Measurements from ENCODE around the gene B3GNT9.

DNA sequence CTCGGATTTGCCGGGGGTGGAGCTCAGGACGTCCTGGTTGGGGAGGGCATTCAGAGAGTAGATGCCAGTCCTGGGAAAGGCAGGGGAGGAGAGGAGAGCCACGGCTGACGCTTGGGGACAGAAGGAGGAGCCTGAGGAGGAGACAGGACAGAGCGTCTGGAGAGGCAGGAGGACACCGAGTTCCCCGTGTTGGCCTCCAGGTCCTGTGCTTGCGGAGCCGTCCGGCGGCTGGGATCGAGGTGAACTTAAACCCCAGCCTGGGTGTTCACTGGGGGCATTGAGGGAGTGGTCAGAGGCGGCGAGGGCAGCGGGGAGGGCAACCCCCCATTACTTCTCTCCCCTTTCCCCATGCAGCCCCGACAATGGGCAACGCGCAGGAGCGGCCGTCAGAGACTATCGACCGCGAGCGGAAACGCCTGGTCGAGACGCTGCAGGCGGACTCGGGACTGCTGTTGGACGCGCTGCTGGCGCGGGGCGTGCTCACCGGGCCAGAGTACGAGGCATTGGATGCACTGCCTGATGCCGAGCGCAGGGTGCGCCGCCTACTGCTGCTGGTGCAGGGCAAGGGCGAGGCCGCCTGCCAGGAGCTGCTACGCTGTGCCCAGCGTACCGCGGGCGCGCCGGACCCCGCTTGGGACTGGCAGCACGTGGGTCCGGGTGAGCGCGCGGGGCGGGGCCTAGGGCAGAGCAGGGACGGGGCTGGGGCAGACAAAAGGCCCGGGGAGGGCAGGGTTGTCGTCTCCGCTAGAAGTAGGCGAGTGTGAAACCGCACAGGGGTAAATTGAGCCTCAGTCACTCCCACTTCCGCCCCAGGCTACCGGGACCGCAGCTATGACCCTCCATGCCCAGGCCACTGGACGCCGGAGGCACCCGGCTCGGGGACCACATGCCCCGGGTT lies 23.3 kb upstream of the B3GNT9 start:
- TF ChIP-seq, protein P1, sequence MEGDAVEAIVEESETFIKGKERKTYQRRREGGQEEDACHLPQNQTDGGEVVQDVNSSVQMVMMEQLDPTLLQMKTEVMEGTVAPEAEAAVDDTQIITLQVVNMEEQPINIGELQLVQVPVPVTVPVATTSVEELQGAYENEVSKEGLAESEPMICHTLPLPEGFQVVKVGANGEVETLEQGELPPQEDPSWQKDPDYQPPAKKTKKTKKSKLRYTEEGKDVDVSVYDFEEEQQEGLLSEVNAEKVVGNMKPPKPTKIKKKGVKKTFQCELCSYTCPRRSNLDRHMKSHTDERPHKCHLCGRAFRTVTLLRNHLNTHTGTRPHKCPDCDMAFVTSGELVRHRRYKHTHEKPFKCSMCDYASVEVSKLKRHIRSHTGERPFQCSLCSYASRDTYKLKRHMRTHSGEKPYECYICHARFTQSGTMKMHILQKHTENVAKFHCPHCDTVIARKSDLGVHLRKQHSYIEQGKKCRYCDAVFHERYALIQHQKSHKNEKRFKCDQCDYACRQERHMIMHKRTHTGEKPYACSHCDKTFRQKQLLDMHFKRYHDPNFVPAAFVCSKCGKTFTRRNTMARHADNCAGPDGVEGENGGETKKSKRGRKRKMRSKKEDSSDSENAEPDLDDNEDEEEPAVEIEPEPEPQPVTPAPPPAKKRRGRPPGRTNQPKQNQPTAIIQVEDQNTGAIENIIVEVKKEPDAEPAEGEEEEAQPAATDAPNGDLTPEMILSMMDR (IDR thresholded peaks at IDR 0.05): peak in 3 of 6 experiments; percentile 41 to 55 (median 46)
- TF ChIP-seq POLR2A (IDR thresholded peaks at IDR 0.05): peak; percentile 84 to 89
